Lower leg skin (tissue), 3 donors: Measurements from ENCODE around the gene ZNF474.

ENCODE experiments used
- POLR2A ChIP-seq, 2 donors: fragments of 450-650 bp; IDR thresholded peaks; one replicate each; pipeline ENCODE4 v1.6.1; 2016 to 2017; ENCODE audit warnings: antibody characterized with exemption in 2 of 2, mild to moderate bottlenecking in 1 of 2, moderate library complexity in 1 of 2
- TF ChIP-seq, protein P1 (sequence below), 3 donors: fragments of 450-650 bp; IDR thresholded peaks; one replicate each; pipeline ENCODE4 v1.5.1; 2016; ENCODE audit warnings: antibody characterized with exemption in 3 of 3, mild to moderate bottlenecking in 3 of 3, moderate library complexity in 2 of 3

DNA sequence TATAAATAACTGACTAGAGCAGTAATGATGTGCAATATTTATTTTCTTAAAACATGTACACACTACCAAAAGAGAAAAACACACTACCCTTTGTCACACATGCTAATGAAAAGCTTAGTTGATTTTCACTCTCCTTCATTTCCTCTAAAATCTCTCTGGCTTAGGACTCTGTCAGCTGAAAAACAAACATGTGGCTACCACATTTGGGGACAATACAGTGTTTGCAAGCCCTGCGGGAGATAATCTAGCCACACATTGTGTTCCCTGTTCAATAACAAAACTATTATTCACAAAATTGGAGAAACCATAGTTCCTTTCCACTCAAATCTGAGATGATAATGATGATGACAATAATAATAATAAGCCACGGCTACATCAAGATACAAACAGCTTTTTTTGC, 47.8 kb upstream of the ZNF474 start:
- TF ChIP-seq, protein P1, sequence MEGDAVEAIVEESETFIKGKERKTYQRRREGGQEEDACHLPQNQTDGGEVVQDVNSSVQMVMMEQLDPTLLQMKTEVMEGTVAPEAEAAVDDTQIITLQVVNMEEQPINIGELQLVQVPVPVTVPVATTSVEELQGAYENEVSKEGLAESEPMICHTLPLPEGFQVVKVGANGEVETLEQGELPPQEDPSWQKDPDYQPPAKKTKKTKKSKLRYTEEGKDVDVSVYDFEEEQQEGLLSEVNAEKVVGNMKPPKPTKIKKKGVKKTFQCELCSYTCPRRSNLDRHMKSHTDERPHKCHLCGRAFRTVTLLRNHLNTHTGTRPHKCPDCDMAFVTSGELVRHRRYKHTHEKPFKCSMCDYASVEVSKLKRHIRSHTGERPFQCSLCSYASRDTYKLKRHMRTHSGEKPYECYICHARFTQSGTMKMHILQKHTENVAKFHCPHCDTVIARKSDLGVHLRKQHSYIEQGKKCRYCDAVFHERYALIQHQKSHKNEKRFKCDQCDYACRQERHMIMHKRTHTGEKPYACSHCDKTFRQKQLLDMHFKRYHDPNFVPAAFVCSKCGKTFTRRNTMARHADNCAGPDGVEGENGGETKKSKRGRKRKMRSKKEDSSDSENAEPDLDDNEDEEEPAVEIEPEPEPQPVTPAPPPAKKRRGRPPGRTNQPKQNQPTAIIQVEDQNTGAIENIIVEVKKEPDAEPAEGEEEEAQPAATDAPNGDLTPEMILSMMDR (IDR thresholded peaks at IDR 0.05): no peak
- TF ChIP-seq POLR2A (IDR thresholded peaks at IDR 0.05): no peak
